ENCODE results near the gene PDZK1IP1.
A peak's percentile ranks its signal among the peaks of the same experiment; 100 is the strongest.

PDZK1IP1 gene

DNA sequence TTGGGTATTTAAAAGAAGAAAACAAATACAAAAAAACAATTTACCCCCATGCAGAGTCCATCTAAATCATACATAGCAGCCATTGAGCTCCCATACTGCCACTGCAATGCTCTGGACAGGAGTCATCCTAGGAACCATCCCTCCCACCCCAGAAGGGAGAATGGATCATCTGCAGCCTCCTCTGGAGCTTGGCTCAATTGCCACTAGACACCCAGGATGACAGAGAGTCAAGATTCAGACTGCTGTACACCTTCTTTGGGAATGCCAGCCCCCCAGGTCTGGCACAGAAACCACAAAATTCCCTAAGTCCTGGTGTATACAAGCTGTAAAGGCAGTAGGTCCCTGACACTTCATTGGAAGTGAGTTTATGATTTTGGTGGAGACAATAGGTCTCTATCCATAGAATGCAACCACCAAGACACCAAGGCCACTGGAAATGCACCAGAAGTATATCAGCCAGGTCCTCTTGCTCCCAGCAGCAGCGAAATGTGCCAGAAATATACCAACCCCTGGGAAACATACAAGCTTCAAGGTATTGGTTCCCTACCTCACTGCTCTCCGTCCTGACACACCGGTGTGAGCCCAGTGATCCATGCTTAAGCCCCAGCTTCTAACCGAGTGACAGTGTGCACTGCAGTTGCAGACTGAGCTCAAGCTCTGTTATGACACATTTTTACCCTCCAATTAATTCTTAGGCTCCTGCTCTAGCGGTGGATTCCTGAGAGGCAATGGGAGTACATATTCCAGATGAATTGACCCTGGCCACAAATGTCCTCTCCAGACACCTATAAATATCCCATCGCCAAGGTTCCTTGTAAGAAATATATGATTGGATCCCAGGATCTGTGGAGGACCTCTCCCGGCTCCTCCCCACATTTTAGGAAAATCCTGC lies 37.8 kb upstream of the PDZK1IP1 start:
- Mint-ChIP-seq H3K9me3 (no peaks in the 10 kb centered on the region), H3K4me1 (ENCODE audit: low read depth) (peaks cover 46% of the 10 kb centered on the region), H3K27ac (no peak overlapping the region), H3K36me3 (ENCODE audit: low read depth) (peaks cover 7% of the 10 kb centered on the region), H3K4me3 (no peak overlapping the region), H3K27me3 (peaks cover 69% of the 10 kb centered on the region)
- intact Hi-C loops (cut with micrococcal nuclease): no loop called here

DNA sequence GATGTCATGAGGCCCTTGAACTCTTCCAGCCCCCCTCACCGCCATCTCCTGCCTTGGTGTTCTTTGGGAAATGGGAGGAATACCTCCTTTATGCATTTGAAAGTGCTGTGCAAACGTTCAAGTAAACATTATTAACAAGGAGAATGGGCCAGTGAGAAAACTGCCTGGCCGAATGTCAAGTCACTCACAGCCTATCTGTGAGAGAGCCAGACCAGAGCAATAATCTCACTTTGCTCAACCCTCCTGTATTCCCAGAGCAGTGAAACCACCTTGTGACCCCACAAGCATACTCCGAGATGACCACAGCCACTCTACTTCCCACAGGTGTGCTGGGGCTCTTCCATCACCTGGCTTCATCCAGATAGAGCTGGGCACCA lies 37.0 kb upstream of the PDZK1IP1 start:
- Mint-ChIP-seq H3K4me1 (ENCODE audit: low read depth) (peaks cover 40% of the 10 kb centered on the region), H3K27me3 (peaks cover 65% of the 10 kb centered on the region), H3K27ac (no peak overlapping the region), H3K9me3 (no peaks in the 10 kb centered on the region), H3K36me3 (ENCODE audit: low read depth) (peaks cover 7% of the 10 kb centered on the region), H3K4me3 (no peak overlapping the region)
- intact Hi-C loops (cut with micrococcal nuclease): no loop called here

DNA sequence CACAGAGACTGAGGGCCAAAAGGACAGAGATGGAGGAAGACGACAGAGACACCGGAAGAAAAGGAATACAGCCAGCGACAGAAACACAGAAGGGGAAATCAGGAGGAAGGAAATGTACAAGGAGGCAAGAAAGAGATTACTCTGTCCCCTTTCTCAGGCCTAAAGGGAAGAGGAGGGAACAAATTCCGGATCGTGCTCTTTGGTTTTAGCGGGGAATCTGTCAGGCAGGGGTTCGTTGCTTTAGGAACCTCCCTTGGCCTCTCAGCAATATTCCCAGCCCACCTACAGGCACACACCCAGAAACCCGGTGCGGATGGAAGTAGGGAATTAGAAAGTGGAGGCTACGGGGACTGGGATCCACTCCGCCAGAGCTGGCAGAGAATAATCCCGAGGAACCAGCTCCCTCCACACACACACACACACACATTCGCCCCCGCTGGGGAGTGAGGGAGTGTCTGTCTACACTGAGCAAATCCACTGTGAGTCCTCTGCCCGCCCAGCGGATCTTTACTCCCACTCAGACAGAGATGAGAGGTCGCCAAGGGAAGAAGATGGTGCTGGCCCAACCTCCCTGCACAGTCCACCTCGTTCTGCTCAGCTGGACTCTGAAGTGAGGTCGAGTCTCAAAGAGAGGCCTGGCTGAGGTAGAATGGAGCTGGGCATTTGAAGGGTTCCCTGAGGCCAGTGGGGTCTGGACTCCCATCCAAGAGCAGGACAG lies 36.4 kb upstream of the PDZK1IP1 start:
- peak overlapping the region; percentile 62 for H3K4me3 Mint-ChIP-seq
- peaks cover 1% of the 10 kb centered on the region for H3K36me3 Mint-ChIP-seq (ENCODE audit: low read depth)
- H3K9me3 Mint-ChIP-seq: no peaks in the 10 kb centered on the region
- peak overlapping the region; percentile 47 for H3K27ac Mint-ChIP-seq
- H3K27me3 Mint-ChIP-seq: peaks cover 63% of the 10 kb centered on the region
- intact Hi-C loops (cut with micrococcal nuclease): no loop called here
- peaks cover 35% of the 10 kb centered on the region for H3K4me1 Mint-ChIP-seq (ENCODE audit: low read depth)

DNA sequence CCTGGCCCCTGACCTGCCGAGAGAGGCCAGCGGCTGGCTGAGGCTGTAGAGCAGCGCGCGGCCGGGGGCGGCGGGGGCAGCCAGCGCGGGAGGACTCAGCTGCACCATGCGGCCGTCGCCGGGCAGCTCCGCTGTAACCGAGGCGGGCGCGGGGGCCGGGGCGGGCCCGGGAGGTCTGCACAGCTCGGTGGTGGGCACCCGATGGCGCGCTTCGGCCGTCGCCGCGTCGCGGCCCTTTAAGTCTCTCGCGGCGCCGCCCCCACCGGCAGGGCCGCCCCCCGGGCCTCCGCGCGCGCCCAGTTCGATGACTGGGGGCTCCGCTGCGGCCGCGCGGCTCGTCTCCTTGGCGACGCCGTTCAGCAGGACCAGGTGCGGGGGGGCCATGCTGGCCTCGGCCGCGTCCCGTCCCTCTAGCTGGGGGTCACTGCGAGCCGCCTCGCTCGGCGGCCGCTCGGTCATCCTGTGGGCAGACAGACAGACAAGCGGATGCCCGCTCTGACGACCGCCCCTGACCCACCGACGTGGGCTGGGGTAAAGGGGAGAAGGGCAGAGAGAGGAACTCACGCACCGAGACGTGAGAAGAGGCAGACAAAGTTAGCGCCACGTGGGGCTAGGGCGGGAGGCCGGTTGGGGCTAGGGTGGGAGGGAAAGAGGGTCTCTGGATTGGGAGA lies 35.7 kb upstream of the PDZK1IP1 start:
- H3K9me3 Mint-ChIP-seq: no peaks in the 10 kb centered on the region
- intact Hi-C loops (cut with micrococcal nuclease): no loop called here
- H3K27me3 Mint-ChIP-seq: peaks cover 61% of the 10 kb centered on the region
- H3K27ac Mint-ChIP-seq: peak overlapping the region; percentile 47
- H3K36me3 Mint-ChIP-seq (ENCODE audit: low read depth): no peaks in the 10 kb centered on the region
- peak overlapping the region; percentile 62 for H3K4me3 Mint-ChIP-seq
- peaks cover 33% of the 10 kb centered on the region for H3K4me1 Mint-ChIP-seq (ENCODE audit: low read depth)

DNA sequence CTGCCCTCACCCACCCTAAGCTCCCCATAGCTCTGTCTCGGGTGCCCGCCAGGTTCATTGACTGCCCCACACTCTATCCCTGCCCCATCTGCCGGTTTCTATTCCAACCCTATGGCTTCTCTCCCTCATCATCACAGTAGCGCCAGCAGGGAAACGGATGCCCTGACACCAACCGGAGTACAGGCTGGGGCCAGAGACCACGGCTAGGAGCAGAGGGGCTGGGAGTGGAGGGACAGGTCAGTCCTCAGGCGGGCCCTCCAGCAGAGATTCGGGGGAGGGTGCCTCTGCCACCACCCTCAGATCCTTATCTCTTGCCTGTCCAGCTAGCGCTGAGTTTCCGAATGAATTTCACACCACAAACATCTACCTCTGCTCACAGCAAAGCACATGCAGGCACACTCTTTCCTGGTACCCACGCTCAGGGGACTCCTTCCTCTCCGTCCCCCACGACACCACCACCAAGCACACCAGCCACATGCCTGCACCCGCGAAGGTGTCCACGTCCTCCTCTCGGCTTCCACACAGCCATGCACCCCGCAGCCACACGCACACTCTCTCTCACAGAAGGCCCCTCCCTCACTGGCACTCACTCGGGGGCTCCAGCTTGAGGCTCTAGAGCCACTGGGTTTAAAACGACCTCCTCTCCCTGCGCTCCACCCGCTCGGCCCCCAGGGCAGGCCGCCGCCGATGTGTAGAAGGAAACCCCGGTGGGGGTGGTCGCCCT lies 35.0 kb upstream of the PDZK1IP1 start:
- H3K27me3 Mint-ChIP-seq: peaks cover 56% of the 10 kb centered on the region
- H3K36me3 Mint-ChIP-seq (ENCODE audit: low read depth): no peaks in the 10 kb centered on the region
- H3K4me1 Mint-ChIP-seq (ENCODE audit: low read depth): peaks cover 33% of the 10 kb centered on the region
- no peaks in the 10 kb centered on the region for H3K9me3 Mint-ChIP-seq
- no peak overlapping the region for H3K27ac Mint-ChIP-seq
- H3K4me3 Mint-ChIP-seq: no peak overlapping the region
- intact Hi-C loops (cut with micrococcal nuclease): no loop called here

DNA sequence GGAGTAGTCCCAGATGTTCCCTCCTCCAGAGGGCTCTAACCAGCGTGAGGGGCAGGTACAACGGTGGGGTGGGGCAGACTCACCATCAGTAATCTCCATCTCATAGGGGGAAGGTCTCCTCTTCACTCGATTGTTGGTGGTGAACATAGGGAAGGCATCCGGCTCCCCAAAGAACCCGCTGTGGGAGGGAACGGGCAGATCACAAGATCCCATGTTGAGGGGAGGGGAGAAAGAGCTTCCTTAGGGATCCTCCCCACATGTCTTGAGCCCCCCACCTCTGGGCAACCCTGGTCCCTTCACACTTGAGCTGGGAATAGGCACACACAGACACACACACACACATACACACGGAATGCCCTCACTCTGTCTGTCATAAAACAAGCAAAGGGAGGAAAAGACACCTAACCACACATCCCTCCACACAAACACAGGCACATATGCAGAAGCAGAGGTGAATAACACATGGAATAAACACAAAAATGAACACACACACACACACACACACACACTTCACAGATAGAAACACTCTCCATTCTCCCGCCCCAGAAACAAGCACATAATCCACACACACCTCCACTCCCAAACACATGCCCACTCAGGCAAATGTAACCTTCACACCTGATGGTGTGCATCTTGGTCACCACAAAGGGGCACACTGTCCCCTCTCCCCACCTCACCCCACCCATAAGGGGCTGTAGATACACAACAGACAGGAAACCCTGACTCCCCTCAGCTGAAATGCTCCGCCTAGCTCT lies 34.3 kb upstream of the PDZK1IP1 start:
- peaks cover 28% of the 10 kb centered on the region for H3K4me1 Mint-ChIP-seq (ENCODE audit: low read depth)
- H3K27ac Mint-ChIP-seq: no peak overlapping the region
- H3K27me3 Mint-ChIP-seq: peaks cover 49% of the 10 kb centered on the region
- no peaks in the 10 kb centered on the region for H3K9me3 Mint-ChIP-seq
- no peak overlapping the region for H3K4me3 Mint-ChIP-seq
- intact Hi-C loops (cut with micrococcal nuclease): no loop called here
- no peaks in the 10 kb centered on the region for H3K36me3 Mint-ChIP-seq (ENCODE audit: low read depth)

DNA sequence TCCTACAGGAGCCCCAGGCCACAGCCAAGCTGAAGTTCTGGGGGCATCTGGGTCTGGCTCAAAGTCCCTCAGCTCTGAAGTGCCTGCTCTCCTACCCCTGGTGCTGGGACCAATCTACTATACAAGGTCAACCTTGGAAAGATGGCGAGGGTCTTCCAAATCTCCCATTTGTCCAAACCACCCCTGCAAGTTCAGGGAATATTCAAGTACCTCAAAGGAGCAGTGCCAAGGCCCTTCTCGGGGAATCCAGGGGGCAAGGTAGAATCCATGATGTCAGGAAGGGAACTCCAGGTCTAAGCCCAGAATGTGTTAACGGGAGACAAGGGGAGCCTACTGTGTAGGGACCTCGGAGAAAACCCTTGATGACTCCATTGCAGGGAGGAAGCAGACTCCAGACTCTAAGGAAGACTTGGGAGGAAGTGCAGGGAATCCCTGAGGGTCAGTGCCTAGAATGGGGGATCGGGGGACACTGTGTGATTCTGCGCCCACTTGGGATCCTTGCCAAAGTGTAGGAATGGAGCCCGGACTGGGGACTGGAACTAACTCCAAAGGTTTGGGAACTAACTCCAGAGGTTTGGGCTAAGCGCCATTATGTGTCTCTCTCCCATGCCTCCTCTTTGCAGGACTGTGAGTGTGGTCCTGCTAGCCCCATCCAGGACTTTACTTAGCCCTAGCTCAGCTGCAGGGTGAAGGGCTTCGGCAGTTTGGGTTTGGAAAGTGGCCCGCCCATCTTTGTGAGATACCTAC lies 33.5 kb upstream of the PDZK1IP1 start:
- intact Hi-C loops (cut with micrococcal nuclease): no loop called here
- Mint-ChIP-seq H3K36me3 (ENCODE audit: low read depth) (no peaks in the 10 kb centered on the region), H3K27me3 (peaks cover 41% of the 10 kb centered on the region), H3K4me3 (no peak overlapping the region), H3K9me3 (no peaks in the 10 kb centered on the region), H3K27ac (no peak overlapping the region), H3K4me1 (ENCODE audit: low read depth) (peaks cover 23% of the 10 kb centered on the region)

DNA sequence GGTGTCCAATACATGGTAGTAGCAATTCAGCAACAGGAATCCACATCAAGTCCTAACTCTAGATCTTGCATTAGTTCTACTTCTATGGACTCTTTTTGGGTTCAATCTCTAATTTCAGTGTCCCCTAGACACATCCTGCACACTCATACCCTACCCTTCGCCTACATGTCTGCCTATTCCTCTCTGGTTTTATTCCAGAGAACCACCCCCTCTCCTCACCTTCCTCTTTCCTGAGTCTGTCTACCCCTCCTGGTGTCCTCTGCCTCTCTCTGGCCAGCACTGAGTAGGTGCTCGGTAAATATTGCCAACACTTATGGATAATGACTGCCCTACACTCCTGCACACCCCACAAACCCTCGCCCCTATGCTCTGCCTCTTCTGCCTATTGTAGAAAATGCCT lies 32.6 kb upstream of the PDZK1IP1 start:
- H3K9me3 Mint-ChIP-seq: no peaks in the 10 kb centered on the region
- intact Hi-C loops (cut with micrococcal nuclease): no loop called here

DNA sequence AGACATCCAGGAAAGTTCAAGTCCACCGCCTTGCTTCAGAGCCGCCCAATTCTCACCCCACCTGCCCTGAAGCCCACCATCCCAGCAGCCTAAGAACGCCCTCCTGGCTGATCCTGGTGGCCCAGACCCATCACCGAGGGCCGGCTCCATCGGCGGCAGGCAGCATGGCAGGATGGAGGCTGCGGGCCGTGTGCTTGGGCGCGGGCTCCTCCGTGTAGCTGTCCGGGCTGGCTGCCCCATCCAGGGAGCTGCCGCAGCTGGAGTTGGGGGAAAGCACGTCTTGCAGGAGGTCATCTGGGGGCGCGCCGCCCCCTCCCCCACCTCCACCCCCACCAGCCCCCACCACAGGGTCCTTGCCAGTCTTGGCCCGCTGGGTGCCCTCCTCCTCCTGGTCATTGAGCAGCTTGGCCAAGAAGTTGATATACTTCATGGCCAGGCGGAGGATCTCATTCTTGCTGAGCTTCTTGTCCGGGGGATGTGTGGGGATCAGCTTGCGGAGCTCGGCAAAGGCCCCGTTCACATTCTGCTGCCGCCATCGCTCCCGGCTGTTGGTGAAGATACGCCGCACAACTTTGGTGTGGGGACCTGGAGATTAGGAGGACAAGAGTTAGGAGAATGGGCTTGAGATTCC lies 29.9 kb upstream of the PDZK1IP1 start:
- no peak overlapping the region for H3K4me3 Mint-ChIP-seq
- peaks cover 25% of the 10 kb centered on the region for H3K4me1 Mint-ChIP-seq (ENCODE audit: low read depth)
- intact Hi-C loops (cut with micrococcal nuclease): no loop called here
- no peaks in the 10 kb centered on the region for H3K36me3 Mint-ChIP-seq (ENCODE audit: low read depth)
- no peak overlapping the region for H3K27ac Mint-ChIP-seq
- no peaks in the 10 kb centered on the region for H3K9me3 Mint-ChIP-seq
- H3K27me3 Mint-ChIP-seq: peaks cover 16% of the 10 kb centered on the region

More for the DNA sequence above, 32.6 kb upstream of the PDZK1IP1 start:
- Mint-ChIP-seq H3K4me1 (ENCODE audit: low read depth) (peaks cover 23% of the 10 kb centered on the region), H3K27ac (no peak overlapping the region), H3K4me3 (no peak overlapping the region), H3K27me3 (peaks cover 33% of the 10 kb centered on the region), H3K36me3 (ENCODE audit: low read depth) (no peaks in the 10 kb centered on the region)

DNA sequence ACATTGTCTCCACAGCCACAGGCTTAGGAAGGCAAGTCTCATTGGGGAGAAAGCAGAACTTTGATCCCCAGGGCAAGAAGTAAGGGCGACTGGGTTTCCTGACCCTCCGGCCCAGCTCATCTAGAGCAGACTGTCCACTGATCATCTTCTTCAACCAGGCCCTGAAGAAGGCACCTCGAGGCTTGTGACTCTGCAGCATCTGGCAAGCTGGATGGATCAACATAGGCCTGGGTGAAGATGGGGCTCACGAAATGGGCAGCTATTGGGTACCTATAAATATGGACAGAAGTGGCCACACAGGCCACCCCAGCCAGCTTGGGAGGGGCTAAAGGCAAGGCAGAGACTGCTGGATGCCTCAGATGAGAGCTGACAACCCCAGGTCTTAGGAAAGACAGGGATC lies 29.2 kb upstream of the PDZK1IP1 start:
- Mint-ChIP-seq H3K27ac (no peak overlapping the region), H3K4me1 (ENCODE audit: low read depth) (peaks cover 25% of the 10 kb centered on the region), H3K36me3 (ENCODE audit: low read depth) (no peaks in the 10 kb centered on the region), H3K4me3 (no peak overlapping the region), H3K27me3 (peaks cover 16% of the 10 kb centered on the region), H3K9me3 (no peaks in the 10 kb centered on the region)
- intact Hi-C loops (cut with micrococcal nuclease): no loop called here

DNA sequence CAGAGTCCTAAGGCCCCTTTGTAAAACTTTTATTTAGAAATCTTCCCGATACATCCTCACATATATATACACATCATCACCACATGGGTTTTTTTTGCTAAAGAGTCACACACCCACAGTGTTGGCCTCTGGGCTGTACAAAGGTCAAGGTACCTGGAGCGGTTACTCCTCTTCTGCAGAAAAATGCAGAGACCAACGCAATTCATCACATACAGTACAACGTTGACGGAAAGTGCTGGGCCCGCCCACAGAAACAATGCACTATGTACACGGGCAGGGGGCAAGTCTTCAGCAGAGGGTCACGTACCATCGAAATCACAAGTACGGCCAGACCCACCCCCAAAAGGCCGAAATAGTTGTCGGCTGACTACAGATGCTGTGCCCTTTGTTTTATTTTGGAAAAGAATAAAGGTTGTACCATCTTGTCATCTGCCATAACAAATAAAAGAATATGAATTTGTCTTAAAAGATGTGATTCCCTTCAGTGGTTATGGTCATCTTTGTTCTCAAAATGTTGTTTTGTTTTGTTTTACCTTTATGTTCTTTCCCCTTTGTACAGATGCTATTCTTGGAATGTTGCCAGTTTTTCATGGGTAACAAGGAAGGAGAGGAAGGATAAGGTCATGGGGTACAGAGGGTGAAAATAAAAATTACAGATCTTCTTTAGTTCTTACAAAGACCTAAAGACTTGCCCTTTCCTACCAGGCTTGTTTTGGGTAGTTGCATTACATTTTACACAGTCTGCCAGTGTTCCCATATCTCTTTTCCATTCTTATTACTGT lies 26.6 kb upstream of the PDZK1IP1 start:
- intact Hi-C loops (cut with micrococcal nuclease): no loop called here
- no peak overlapping the region for H3K4me3 Mint-ChIP-seq
- no peak overlapping the region for H3K27ac Mint-ChIP-seq
- peaks cover 10% of the 10 kb centered on the region for H3K27me3 Mint-ChIP-seq
- no peaks in the 10 kb centered on the region for H3K36me3 Mint-ChIP-seq (ENCODE audit: low read depth)
- no peaks in the 10 kb centered on the region for H3K9me3 Mint-ChIP-seq
- peaks cover 25% of the 10 kb centered on the region for H3K4me1 Mint-ChIP-seq (ENCODE audit: low read depth)

DNA sequence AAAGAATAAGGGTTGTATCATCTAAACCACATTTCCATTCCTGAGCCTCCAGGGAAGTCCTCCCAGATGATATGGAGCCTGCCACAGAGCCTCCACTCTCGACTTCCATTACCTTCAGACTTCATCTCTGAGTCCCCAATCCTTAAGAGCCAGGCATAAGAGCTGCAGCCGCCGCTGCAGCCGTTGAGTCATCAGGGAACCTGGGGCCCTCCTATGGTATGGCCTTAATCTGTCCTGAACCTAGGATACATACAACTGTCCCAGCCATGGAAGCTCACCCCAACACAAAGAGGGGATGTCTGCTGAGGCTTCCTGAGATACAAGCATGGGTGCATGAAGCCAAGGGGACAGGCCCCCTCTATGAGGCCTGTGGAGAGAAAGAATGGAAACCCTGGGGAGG lies 25.9 kb upstream of the PDZK1IP1 start:
- intact Hi-C loops (cut with micrococcal nuclease): no loop called here

More for the DNA sequence above, 25.9 kb upstream of the PDZK1IP1 start:
- Mint-ChIP-seq H3K27me3 (peaks cover 7% of the 10 kb centered on the region), H3K4me3 (no peak overlapping the region), H3K4me1 (ENCODE audit: low read depth) (peaks cover 23% of the 10 kb centered on the region), H3K9me3 (no peaks in the 10 kb centered on the region), H3K27ac (peak overlapping the region; percentile 15), H3K36me3 (ENCODE audit: low read depth) (no peaks in the 10 kb centered on the region)
